Measurements from ENCODE around the gene CCNJL. TPM values are rescaled to one million over a fixed set of nuclear protein-coding genes. Genes with fewer than 3 reads are reported as not detected.

The CCNJL gene
- total and polyA plus RNA-seq, 4 donors, result 0.07 to 0.84 (median 0.63) TPM

DNA sequence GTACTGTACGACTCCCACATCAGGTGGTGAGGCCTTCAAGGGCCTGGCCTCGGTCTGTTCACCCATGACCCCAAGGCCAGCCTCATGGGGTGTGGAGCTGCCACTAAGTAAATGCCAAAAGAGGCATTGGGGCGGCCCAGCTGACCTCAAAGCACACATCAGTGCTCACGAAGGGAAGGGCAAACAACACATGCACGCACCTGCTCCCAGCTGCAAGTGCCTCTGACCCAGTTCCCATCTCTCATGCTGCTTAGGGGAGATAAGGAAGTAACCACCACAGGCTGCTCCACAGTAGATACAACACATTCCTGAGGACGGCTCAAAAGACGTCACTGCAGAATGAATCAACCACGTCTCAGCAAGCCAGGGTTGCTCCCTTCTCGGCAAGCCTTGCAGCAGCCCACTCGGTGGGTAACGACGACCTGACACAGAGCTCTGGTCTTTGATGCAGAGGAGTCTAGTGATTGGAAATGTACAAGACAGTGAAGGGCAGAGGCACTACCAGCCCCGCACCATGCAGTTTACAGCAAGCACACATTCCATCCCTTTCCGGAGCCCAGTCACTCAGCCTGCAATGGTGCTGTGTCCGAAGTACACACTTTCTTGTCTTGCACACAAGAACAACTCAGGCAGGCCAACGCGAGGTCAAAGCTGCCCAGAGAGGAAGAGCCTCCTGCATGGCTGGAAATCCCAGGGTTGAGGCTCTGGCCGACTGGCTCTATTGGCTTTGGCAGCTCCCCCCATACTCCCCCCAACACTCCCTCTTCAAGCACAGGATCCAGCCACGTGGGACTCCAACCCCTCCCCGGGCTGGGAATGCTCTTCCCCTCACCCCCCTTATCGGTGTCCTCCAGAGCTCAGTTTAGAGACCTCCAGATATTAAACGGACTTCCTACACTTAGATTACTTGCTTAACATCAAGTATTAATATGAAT, 51.2 kb downstream of the CCNJL start:
- Histone ChIP-seq H3K36me3 (ENCODE audit: control insufficient read depth in 4 of 4, insufficient read depth in 3 of 4, low read depth in 1 of 4, low read length in 3 of 4) (no peaks in the 10 kb centered on the region), H3K27me3 (ENCODE audit: control insufficient read depth in 4 of 4, insufficient read depth in 4 of 4, low read length in 3 of 4) (peaks cover 0 to 2% (median 0%) of the 10 kb centered on the region in 4 donors), H3K9ac (ENCODE audit: low read depth in 1 of 2, low read length in 2 of 2) (no peak overlapping the region), H3K4me1 (ENCODE audit: control insufficient read depth in 4 of 4, insufficient read depth in 4 of 4, low read length in 3 of 4) (no peaks in the 10 kb centered on the region), H3K4me3 (ENCODE audit: low read depth in 1 of 3, low read length in 3 of 3) (no peak overlapping the region), H3K9me3 (ENCODE audit: control insufficient read depth in 4 of 4, low read length in 3 of 4) (no peaks in the 10 kb centered on the region), H3K27ac (ENCODE audit: low read depth in 1 of 2, low read length in 2 of 2) (peak overlapping the region in 1 of 2 donors; percentile 41)
- DNase-seq (ENCODE audit: low spot score), result peak; percentile 78
- WGBS, result 42% methylated on average over 22 of the region's 22 CpGs
- TF ChIP-seq NR2F2 (IDR thresholded peaks at IDR 0.05) (no peak), JUND (IDR thresholded peaks at IDR 0.05) (no peak), FOXA1 (IDR thresholded peaks at IDR 0.05) (no peak), RXRA (IDR thresholded peaks at IDR 0.05) (no peak), EGR1 (IDR thresholded peaks at IDR 0.05; ENCODE audit: low read depth in 2 of 2) (no peak), HNF4G (IDR thresholded peaks at IDR 0.05) (no peak), HNF4A (conservative IDR thresholded peaks at IDR 0.05) (no peak), FOXA2 (IDR thresholded peaks at IDR 0.05) (no peak), RAD21 (IDR thresholded peaks at IDR 0.05) (no peak)
- TF ChIP-seq, protein P1, sequence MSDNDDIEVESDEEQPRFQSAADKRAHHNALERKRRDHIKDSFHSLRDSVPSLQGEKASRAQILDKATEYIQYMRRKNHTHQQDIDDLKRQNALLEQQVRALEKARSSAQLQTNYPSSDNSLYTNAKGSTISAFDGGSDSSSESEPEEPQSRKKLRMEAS (IDR thresholded peaks at IDR 0.05), result no peak

DNA sequence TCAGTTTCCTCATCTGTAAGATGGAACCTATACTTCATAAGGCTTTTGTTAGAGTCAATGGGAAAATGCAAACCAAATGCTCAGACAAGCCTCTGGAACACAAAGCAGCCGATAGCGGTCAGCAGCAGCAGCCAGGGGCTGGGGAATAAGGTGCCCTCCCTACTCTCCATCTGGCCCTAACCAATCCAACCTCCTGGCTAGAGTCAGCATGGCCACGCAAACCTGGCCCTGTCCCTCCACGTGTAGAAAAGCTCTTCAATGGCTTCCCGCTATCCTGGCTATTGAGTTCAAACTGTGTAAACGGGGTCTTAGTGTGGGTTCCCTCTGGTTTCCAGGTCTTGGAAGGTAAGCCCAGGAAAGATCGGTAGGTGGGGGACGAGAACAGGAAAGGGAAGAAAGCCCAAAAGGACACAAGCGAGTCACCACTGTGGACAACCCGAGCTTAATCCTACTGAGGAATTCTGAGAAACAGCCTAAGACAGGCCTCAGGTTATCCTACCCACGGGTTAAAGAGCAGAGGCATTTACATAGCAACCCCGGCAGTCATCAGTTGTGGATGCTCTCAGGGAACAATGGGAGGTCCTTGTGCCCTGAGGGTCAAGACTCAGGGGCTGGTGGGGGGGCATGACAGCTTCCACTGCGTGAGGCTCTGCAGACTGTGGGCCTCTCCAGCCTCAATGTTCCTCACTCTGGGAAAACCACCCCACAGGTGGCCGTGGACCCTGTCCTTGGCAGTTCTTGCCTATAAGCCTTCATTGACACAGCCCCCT, 52.2 kb downstream of the CCNJL start:
- TF ChIP-seq HNF4G (IDR thresholded peaks at IDR 0.05), result no peak
- TF ChIP-seq YY1 (IDR thresholded peaks at IDR 0.05), result no peak
- no peak for TF ChIP-seq GABPA (IDR thresholded peaks at IDR 0.05 in 1 of 2, conservative IDR thresholded peaks at IDR 0.05 in 1 of 2)
- no peak for TF ChIP-seq SP1 (IDR thresholded peaks at IDR 0.05)
- no peak for TF ChIP-seq JUND (IDR thresholded peaks at IDR 0.05)
- TF ChIP-seq, protein P2, sequence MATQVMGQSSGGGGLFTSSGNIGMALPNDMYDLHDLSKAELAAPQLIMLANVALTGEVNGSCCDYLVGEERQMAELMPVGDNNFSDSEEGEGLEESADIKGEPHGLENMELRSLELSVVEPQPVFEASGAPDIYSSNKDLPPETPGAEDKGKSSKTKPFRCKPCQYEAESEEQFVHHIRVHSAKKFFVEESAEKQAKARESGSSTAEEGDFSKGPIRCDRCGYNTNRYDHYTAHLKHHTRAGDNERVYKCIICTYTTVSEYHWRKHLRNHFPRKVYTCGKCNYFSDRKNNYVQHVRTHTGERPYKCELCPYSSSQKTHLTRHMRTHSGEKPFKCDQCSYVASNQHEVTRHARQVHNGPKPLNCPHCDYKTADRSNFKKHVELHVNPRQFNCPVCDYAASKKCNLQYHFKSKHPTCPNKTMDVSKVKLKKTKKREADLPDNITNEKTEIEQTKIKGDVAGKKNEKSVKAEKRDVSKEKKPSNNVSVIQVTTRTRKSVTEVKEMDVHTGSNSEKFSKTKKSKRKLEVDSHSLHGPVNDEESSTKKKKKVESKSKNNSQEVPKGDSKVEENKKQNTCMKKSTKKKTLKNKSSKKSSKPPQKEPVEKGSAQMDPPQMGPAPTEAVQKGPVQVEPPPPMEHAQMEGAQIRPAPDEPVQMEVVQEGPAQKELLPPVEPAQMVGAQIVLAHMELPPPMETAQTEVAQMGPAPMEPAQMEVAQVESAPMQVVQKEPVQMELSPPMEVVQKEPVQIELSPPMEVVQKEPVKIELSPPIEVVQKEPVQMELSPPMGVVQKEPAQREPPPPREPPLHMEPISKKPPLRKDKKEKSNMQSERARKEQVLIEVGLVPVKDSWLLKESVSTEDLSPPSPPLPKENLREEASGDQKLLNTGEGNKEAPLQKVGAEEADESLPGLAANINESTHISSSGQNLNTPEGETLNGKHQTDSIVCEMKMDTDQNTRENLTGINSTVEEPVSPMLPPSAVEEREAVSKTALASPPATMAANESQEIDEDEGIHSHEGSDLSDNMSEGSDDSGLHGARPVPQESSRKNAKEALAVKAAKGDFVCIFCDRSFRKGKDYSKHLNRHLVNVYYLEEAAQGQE (IDR thresholded peaks at IDR 0.05), result no peak
- TF ChIP-seq FOXA1 (IDR thresholded peaks at IDR 0.05), result no peak
- no peak for TF ChIP-seq ZBTB33 (IDR thresholded peaks at IDR 0.05)
- no peak for TF ChIP-seq NR2F2 (IDR thresholded peaks at IDR 0.05)
- TF ChIP-seq CTCF (IDR thresholded peaks at IDR 0.05; ENCODE audit: low read depth, low read length, missing input control), result no peak
- no peak for TF ChIP-seq RXRA (IDR thresholded peaks at IDR 0.05)
- TF ChIP-seq ATF3 (IDR thresholded peaks at IDR 0.05), result no peak
- no peak for TF ChIP-seq RAD21 (IDR thresholded peaks at IDR 0.05)
- no peak for TF ChIP-seq FOXA2 (IDR thresholded peaks at IDR 0.05)
- no peak for TF ChIP-seq HNF4A (conservative IDR thresholded peaks at IDR 0.05)
- TF ChIP-seq EGR1 (IDR thresholded peaks at IDR 0.05; ENCODE audit: low read depth in 2 of 2), result no peak
- TF ChIP-seq TAF1 (conservative IDR thresholded peaks at IDR 0.05), result no peak
- Histone ChIP-seq H3K4me3 (ENCODE audit: low read depth in 1 of 3, low read length in 3 of 3) (no peak overlapping the region), H3K27ac (ENCODE audit: low read depth in 1 of 2, low read length in 2 of 2) (no peak overlapping the region), H3K9ac (ENCODE audit: low read depth in 1 of 2, low read length in 2 of 2) (no peak overlapping the region), H3K9me3 (ENCODE audit: control insufficient read depth in 4 of 4, low read length in 3 of 4) (no peaks in the 10 kb centered on the region), H3K27me3 (ENCODE audit: control insufficient read depth in 4 of 4, insufficient read depth in 4 of 4, low read length in 3 of 4) (peaks cover 0 to 2% (median 0%) of the 10 kb centered on the region in 4 donors), H3K36me3 (ENCODE audit: control insufficient read depth in 4 of 4, insufficient read depth in 3 of 4, low read depth in 1 of 4, low read length in 3 of 4) (no peaks in the 10 kb centered on the region), H3K4me1 (ENCODE audit: control insufficient read depth in 4 of 4, insufficient read depth in 4 of 4, low read length in 3 of 4) (no peaks in the 10 kb centered on the region)
- no peak for DNase-seq (ENCODE audit: low spot score)
- 92% methylated on average over 14 of the region's 14 CpGs for WGBS

All from liver (tissue), 9 donors.